IMR-90 (cell line): ENCODE results near the gene TCERG1L. TPM values are rescaled to one million over a fixed set of nuclear protein-coding genes. Genes with fewer than 3 reads are reported as not detected.

Experiments used
- ATAC-seq: fragments of 200-7000 bp; cut with Tn5 transposase; 2 replicates; pipeline ENCODE4 v1.9.1; 2020; ENCODE audit warnings: low read depth, mild to moderate bottlenecking, moderate library complexity
- BruUV-seq: library from RNA; stranded (reverse); fragments of 400-500 nt; replicated peaks from 2 replicates; lab custom pipeline; 2021; lab: Mats Ljungman, UMichigan
- CTCF ChIA-PET: fragments of 300-600 bp; formaldehyde crosslinking; extraction: SDS; loops from one replicate; lab custom pipeline; 2021; ENCODE audit warnings: antibody characterized with exemption; lab: Yijun Ruan, JAX
- POLR2A ChIA-PET: fragments of 300-600 bp; sonication (Branson Sonifier 250); formaldehyde crosslinking; loops from one replicate; lab custom pipeline; 2022; ENCODE audit warnings: antibody characterized with exemption; ENCODE audit not compliant: unreplicated experiment; lab: Charles Lee
- DNase-seq: peaks from one replicate; pipeline ENCODE4 v3.0.0; 2013
- H2AFZ ChIP-seq: replicated peaks from 2 replicates; pipeline ENCODE3; 2013; ENCODE audit warnings: low read length, mild to moderate bottlenecking; ENCODE audit not compliant: poor library complexity
- H2AK5ac ChIP-seq: 2 replicates; pipeline ENCODE4 v1.6.1; 2013; ENCODE audit warnings: low read depth, low read length, inconsistent platforms
- H2AK9ac ChIP-seq: replicated peaks from 2 replicates; pipeline ENCODE3; 2013; ENCODE audit warnings: mild to moderate bottlenecking, low read depth, low read length, moderate library complexity; ENCODE audit not compliant: poor library complexity
- H2BK120ac ChIP-seq: 2 replicates; pipeline ENCODE4 v1.6.1; 2013; ENCODE audit warnings: low read depth, low read length, inconsistent platforms
- H2BK15ac ChIP-seq: 3 replicates; pipeline ENCODE4 v1.6.1; 2013; ENCODE audit warnings: low read depth, low read length, inconsistent platforms
- H2BK20ac ChIP-seq: 2 replicates; pipeline ENCODE4 v1.6.1; 2013; ENCODE audit warnings: low read depth, mild to moderate bottlenecking, inconsistent platforms, low read length, moderate library complexity
- H2BK5ac ChIP-seq: 2 replicates; pipeline ENCODE4 v1.6.1; 2013; ENCODE audit warnings: mild to moderate bottlenecking, low read depth, low read length, inconsistent platforms; ENCODE audit not compliant: poor library complexity, severe bottlenecking
- H3K14ac ChIP-seq: replicated peaks from 2 replicates; pipeline ENCODE4 v1.6.1; 2013; ENCODE audit warnings: low read depth, low read length, inconsistent platforms
- H3K18ac ChIP-seq: 2 replicates; pipeline ENCODE4 v1.6.1; 2013; ENCODE audit warnings: low read depth, low read length, control low read depth
- H3K23ac ChIP-seq: 2 replicates; pipeline ENCODE4 v1.6.1; 2013; ENCODE audit warnings: low read depth, low read length, inconsistent platforms
- H3K27ac ChIP-seq: 2 replicates; pipeline ENCODE4 v1.5.1; 2013; ENCODE audit warnings: mild to moderate bottlenecking, control low read depth, low read length; ENCODE audit not compliant: insufficient read depth
- H3K27me3 ChIP-seq: 2 replicates; pipeline ENCODE4 v1.6.1; 2013; ENCODE audit warnings: low read length; ENCODE audit not compliant: control insufficient read depth, insufficient read depth
- H3K36me3 ChIP-seq: 2 replicates; pipeline ENCODE4 v1.6.1; 2013; ENCODE audit warnings: low read length, mixed read lengths; ENCODE audit not compliant: control insufficient read depth, insufficient read depth
- H3K4ac ChIP-seq: 2 replicates; pipeline ENCODE4 v1.6.1; 2013; ENCODE audit warnings: low read depth, low read length, inconsistent platforms
- H3K4me1 ChIP-seq: 2 replicates; pipeline ENCODE4 v1.6.1; 2013; ENCODE audit warnings: low read length, mixed read lengths; ENCODE audit not compliant: control insufficient read depth, insufficient read depth
- H3K4me2 ChIP-seq: 2 replicates; pipeline ENCODE4 v1.6.1; 2013; ENCODE audit warnings: low read depth, mild to moderate bottlenecking, control low read depth, low read length, moderate library complexity
- H3K4me3 ChIP-seq: 2 replicates; pipeline ENCODE4 v1.5.1; 2013; ENCODE audit warnings: low read depth, mild to moderate bottlenecking, control low read depth, low read length, moderate library complexity; ENCODE audit not compliant: insufficient read depth
- H3K56ac ChIP-seq: 2 replicates; pipeline ENCODE4 v1.6.1; 2013; ENCODE audit warnings: low read length, inconsistent platforms; ENCODE audit not compliant: insufficient read depth; ENCODE audit errors: extremely low read depth
- H3K79me1 ChIP-seq, 2 experiments: 2 replicates each; pipeline ENCODE4 v1.6.1; 2013; ENCODE audit warnings: low read length in 2 of 2, inconsistent platforms in 1 of 2, low read depth in 1 of 2
- H3K9ac ChIP-seq: 2 replicates; pipeline ENCODE4 v1.6.1; 2013; ENCODE audit warnings: low read depth, low read length, control low read depth
- H3K9me1 ChIP-seq: 2 replicates; pipeline ENCODE4 v1.6.1; 2013; ENCODE audit warnings: low read length, inconsistent platforms; ENCODE audit not compliant: insufficient read depth
- H3K9me3 ChIP-seq: 2 replicates; pipeline ENCODE4 v1.6.1; 2013; ENCODE audit warnings: low read length; ENCODE audit not compliant: control insufficient read depth, insufficient read depth
- H4K20me1 ChIP-seq: 2 replicates; pipeline ENCODE4 v1.6.1; 2013; ENCODE audit warnings: low read length, inconsistent platforms; ENCODE audit not compliant: insufficient read depth
- H4K5ac ChIP-seq: 2 replicates; pipeline ENCODE4 v1.6.1; 2013; ENCODE audit warnings: mild to moderate bottlenecking, low read depth, low read length, control low read depth
- H4K8ac ChIP-seq, 2 experiments: 2 replicates each; pipeline ENCODE4 v1.6.1; 2013; ENCODE audit warnings: low read depth in 2 of 2, low read length in 2 of 2, control low read depth in 1 of 2, inconsistent platforms in 1 of 2
- H4K91ac ChIP-seq: 2 replicates; pipeline ENCODE4 v1.6.1; 2013; ENCODE audit warnings: low read depth, low read length, inconsistent platforms; ENCODE audit not compliant: insufficient read depth
- CHD1 ChIP-seq: IDR thresholded peaks from 2 replicates; pipeline ENCODE4 v1.6.1; 2012; ENCODE audit warnings: low read depth, low read length, improper control_type of control experiment
- FOS ChIP-seq: fragments of 150-350 bp; IDR thresholded peaks from 2 replicates; pipeline ENCODE4 v1.6.1; 2016; ENCODE audit warnings: low read depth, low read length
- MAZ ChIP-seq: IDR thresholded peaks from 2 replicates; pipeline ENCODE4 v1.6.1; 2012; ENCODE audit warnings: low read depth, mild to moderate bottlenecking, low read length, improper control_type of control experiment, moderate library complexity, borderline replicate concordance
- RCOR1 ChIP-seq: IDR thresholded peaks from 2 replicates; pipeline ENCODE4 v1.6.1; 2012; ENCODE audit warnings: mild to moderate bottlenecking, low read length, improper control_type of control experiment; ENCODE audit not compliant: insufficient replicate concordance
- RFX5 ChIP-seq: IDR thresholded peaks from 2 replicates; pipeline ENCODE4 v1.8.0; 2012; ENCODE audit warnings: low read depth, mild to moderate bottlenecking, low read length, moderate library complexity
- WGBS, 2 experiments: methylation state at CpG; one replicate each; pipeline versions ENCODE4 v1.1.5 to v1.1.7; 2013; ENCODE audit warnings: missing lambda C conversion rate in 2 of 2; ENCODE audit not compliant: insufficient read length in 1 of 2; ENCODE audit errors: extremely low coverage in 2 of 2; 5-methylcytosine and 5-hydroxymethylcytosine counted together
- dilution Hi-C: fragments of 300-500 bp; cut with HindIII; formaldehyde crosslinking; loops from one replicate; pipeline ENCODE4 v1.14.3; 2018; ENCODE audit warnings: low sequenced_read_pairs; ENCODE audit not compliant: unreplicated experiment
- in situ Hi-C: fragments of 300-500 bp; cut with MboI; formaldehyde crosslinking; loops from 3 replicates; pipeline ENCODE4 v1.14.3; 2019; ENCODE audit warnings: low sequenced_read_pairs, inconsistent platforms, mixed read lengths
- intact Hi-C: fragments of 100-400 bp; cut with micrococcal nuclease; formaldehyde crosslinking; loops from 2 replicates; pipeline ENCODE4 v1.10.0; 2022
- polyA plus RNA-seq, 3 experiments: library from polyadenylated mRNA; depleted of rRNA; stranded (reverse); fragments of >200 nt; gene quantifications; 2 replicates each; pipeline ENCODE4 v1.2.3, GENCODE V29; 2012; ENCODE audit warnings: low replicate concordance in 1 of 3
- total RNA-seq: library from RNA; depleted of rRNA; stranded (reverse); fragments of >200 nt; gene quantifications from 2 replicates; pipeline ENCODE4 v1.2.3, GENCODE V29; 2012
- TF ChIP-seq, protein P1 (sequence below): fragments of 150-350 bp; IDR thresholded peaks from 2 replicates; pipeline ENCODE4 v1.6.1; 2016; ENCODE audit warnings: low read depth, mild to moderate bottlenecking, low read length, moderate library complexity, borderline replicate concordance

The TCERG1L gene
- total and polyA plus RNA-seq, 2 of the 4 experiments (the other 2 are of a cell fraction), result not detected

- in situ Hi-C loops (no loop called here), intact Hi-C loops (no loop called here), dilution Hi-C loops (no loop called here)
- Histone ChIP-seq H3K27ac (no peak overlapping the region), H4K91ac (no peak overlapping the region), H3K14ac (no peak overlapping the region), H2BK15ac (no peak overlapping the region), H3K4me1 (no peaks in the 10 kb centered on the region), H2AK9ac (no peak overlapping the region), H3K23ac (no peak overlapping the region), H3K27me3 (no peaks in the 10 kb centered on the region), H3K4me2 (no peak overlapping the region), H2BK20ac (no peak overlapping the region), H3K4ac (no peak overlapping the region), H2AFZ (no peak overlapping the region), H2AK5ac (no peak overlapping the region), H4K8ac (no peak overlapping the region), H3K18ac (no peak overlapping the region), H4K20me1 (no peaks in the 10 kb centered on the region), H3K9me1 (no peaks in the 10 kb centered on the region), H3K4me3 (no peak overlapping the region), H3K9me3 (peaks cover 51% of the 10 kb centered on the region), H2BK5ac (no peak overlapping the region), H2BK120ac (no peak overlapping the region), H3K9ac (no peak overlapping the region), H3K36me3 (no peaks in the 10 kb centered on the region), H3K56ac (no peak overlapping the region), H3K79me1 (no peaks in the 10 kb centered on the region), H4K5ac (no peak overlapping the region)
- ChIA-PET POLR2A (no interaction called here), CTCF (no interaction called here)
- WGBS, 2 experiments, result 59% methylated on average over 4 of the region's 11 CpGs; no CpG with 5 or more reads in 1 of the 2 experiments
- no TSS peak for BruUV-seq
- no peak for DNase-seq
- TF ChIP-seq FOS, result no peak
- TF ChIP-seq RCOR1, result no peak
- no peak for TF ChIP-seq MAZ
- no peak for TF ChIP-seq RFX5
- TF ChIP-seq CHD1, result no peak
- TF ChIP-seq, protein P1, sequence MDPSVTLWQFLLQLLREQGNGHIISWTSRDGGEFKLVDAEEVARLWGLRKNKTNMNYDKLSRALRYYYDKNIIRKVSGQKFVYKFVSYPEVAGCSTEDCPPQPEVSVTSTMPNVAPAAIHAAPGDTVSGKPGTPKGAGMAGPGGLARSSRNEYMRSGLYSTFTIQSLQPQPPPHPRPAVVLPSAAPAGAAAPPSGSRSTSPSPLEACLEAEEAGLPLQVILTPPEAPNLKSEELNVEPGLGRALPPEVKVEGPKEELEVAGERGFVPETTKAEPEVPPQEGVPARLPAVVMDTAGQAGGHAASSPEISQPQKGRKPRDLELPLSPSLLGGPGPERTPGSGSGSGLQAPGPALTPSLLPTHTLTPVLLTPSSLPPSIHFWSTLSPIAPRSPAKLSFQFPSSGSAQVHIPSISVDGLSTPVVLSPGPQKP, result no peak
- no peak for ATAC-seq
Observed at GRCh38 chr10:131259535-131259934, 52.0 kb downstream of the TCERG1L start.
